ENCODE results near the gene ORM2.
"Not testable (repeated sequence)": the region's sequence is repeated elsewhere in the genome, so short reads cannot be mapped to it uniquely, and the experiment has no call there.

ORM2 gene

DNA sequence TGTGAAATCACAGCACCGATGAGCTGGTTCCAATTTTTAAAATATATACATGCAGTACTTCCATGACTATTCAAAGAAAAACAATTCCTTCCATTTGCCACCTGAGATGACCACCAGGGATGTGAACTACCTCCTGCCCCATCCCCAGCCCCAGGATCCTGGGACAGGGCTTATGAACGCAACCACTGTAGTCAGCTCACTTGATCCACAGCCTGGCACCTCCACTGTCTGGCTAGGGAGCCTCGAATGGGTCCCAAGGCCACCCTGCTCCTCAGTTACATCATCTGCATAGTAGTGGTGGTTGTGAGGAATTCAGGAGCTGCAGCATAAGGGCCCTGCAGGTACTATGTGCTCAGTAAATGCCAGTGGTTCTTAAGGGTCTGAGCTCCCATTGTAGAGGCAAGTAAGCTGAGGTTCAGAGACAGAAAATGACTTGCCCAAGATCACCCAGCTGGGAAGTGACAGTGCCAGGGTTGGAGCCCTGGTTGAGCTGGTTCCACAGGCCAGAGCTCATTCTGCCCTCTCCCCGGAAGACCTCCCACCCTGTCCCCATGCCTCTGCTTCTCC is 2.9 kb downstream of the ORM2 start:
- not testable (repeated sequence) for DNase-seq (ENCODE audit: low read depth)

DNA sequence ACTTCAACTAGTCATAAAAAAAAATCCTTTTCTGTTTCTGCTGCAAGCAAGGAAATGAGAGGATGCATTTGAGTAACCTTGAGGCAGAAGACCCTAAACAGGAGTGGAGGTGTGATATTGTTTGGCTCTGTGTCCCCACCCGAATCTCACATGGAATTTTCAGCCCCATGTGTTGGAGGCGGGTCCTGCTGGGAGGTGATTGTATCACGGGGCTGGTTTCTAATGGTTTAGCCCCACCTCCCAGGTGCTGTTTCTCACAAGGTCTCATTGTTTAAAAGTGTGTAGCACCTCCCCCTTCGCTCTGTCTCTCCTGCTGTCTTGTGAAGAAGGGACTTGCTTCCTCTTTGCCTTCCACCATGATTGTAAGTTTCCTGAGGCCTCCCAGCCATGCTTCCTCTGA is 4.0 kb downstream of the ORM2 start:
- DNase-seq (ENCODE audit: low read depth), result not testable (repeated sequence)

DNA sequence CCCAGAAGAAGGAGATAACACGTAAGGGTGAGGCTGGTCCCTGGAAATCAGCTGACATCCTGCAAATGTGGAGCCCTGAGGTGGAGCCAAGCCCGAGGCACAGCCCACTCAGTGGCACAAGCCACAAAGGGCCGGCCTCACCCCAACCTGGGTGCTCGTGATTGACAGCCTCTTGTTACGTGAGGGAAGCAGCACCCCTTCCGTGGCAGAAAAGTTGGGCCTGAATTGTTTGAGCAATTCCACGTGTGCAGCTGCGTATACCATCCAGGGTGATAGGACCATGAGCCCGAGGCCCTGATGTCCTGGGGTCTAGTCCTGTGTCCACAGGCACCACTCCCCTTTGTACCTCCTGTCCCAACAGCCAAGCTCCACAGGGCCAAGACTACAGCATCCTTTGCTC is 4.8 kb downstream of the ORM2 start:
- no peak for DNase-seq (ENCODE audit: low read depth)

DNA sequence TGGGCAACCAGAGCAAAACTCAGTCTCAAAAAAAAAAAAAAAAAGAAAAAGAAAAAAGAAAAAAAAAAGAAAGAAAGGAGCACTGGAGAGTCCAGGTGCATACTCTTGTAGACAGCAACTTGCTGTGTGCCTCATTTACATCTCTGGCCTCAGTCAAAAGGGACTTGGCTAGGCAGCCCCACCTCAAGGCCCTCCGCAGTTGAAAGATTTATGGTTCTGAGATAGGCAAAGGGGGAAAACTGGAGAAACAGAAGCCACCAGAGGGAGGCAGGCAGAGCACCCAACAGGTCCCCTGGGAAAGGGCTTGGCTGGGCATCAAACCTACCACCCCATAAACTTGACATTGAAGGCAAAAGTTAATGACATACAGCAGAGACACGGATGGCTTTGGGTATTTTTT is 6.1 kb downstream of the ORM2 start:
- DNase-seq (ENCODE audit: low read depth), result no peak

DNA sequence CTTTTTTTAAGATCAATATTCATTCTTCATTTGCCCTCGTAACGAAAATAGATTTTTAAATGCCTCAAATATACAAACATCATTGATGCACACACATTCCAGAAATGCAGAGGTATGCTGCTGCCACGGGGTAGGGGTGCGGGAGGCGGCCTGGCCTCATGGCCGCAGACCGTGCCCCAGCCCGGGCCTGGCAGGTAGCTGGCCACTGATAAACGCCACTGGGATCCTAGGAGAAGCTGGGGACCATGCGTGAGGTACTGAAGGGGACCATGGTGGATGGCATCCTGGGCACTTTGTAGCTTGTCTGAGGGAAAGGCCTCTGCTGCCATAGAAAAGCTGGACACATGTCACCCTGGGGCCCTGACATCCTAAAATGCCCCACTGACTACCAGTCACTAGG is 6.5 kb downstream of the ORM2 start:
- no peak for DNase-seq (ENCODE audit: low read depth)

DNA sequence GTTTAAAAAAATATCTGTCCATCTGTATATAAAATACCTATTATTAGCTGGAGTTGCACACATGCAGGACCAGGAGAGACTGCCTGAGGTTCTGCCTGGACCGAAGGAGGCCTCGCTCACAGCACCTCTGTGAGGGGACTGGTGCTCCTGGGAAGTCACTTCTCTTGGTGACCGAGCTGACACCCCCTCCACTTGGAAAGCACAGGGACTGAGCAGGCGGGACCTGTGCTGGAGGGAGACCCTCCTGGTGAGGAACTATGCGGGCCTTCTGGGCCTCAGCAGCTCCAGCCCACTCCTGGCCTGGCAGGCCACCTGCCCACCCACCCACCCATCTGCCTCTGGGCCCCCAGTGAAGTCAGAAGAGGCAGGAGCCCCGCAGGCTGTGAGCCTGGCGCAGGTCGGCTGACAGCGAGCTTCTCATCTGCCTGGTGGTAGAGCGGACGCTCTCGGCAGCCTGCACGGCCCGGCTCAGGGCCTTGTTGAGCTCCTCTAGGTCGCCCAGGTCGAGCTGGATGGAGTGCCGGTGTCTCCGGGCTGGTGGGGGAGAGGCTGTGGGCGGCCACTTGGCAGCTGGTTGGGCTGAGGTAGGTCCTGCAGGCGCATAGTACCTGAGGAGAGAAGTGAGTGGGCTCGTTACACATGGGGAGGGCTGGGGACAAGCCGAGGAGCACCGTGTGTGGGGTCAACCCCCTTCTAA is 7.2 kb downstream of the ORM2 start:
- DNase-seq (ENCODE audit: low read depth), result no peak

DNA sequence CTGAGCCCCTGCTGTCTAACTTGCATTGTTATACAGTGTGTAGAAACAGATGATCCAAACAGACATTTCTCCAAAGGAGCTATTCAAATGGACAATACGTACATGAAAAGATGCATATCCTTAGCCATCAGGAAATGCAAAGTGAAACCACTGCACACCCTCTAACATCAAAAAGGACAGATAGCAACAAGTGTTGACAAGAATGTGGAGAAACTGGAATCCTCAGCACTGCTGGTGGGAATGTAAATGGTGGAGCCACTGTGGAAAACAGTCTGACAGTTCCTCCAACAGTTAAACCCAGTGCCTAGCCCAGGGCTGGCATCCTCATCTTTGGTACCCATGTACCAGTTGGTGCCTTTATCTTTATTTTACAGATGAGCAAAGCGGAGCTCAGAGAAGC is 8.5 kb downstream of the ORM2 start:
- no peak for DNase-seq (ENCODE audit: low read depth)

DNA sequence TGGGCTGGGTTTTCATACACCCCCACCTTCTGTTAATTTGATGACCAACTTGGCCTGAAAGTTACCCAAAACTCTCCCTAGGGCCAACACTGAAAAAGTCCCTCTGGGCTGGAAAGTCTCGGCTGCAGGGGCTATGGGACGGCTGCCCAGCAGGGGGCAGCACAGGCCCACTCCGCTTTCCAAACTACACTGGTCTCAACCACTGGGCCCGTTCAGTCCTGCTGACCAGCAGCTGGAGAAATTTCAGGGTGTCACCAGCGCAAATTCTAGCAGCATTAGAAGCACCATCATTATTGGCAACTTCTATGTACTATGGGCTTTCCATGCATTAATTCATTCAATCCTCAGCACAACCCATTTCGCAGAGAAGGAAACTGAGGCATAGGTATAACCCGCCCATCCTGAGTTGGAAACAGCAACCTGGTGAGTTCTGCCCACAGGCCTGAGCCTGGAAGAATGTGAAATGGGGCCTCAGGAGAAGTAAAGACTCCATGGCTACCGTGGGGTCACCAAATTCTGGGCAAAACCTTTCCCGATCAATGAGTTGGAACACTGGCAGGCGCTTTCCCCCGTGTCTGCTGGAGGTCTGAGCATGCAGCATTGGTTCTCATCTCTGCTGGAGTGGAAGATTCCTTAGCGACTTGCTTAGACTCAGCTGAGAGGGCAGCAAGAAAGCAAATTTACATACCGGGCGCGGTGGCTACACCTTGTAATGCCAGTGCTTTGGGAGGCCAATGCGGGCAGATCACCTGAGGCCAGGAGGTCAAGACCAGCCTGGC is 9.7 kb downstream of the ORM2 start:
- DNase-seq (ENCODE audit: low read depth), result peak; percentile 50

DNA sequence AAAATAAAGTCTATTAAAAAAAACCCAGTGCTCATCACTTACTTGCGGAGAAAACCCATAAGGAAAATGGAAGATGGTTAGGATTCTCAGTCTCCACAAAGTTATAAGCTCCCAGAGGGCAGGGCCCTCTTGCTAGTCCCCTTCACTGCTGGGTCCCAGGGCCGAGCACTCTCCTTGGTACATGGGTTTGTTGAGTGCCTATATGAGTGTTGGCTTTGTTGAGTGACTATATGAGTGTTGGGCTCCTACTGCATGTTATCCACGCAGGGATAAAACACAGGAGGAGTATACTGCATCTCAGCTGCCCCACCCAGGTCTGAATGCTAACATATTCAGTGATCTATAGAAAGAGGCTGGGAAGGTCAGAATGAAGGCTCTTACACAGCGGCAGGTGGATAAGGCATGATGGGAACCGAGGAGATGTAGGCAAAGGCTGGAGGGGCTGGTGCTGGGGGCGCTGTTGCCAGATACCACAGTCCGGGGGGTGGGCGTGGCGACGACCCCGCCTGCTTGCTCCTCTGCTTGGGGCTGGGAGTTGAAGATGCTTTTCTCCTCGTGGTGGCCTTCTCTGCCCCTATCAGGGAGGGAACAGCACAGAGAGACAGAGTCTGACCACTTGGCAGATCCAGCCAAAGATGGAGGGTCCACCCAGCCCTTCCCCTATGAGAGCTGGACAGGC is 11.6 kb downstream of the ORM2 start:
- DNase-seq (ENCODE audit: low read depth), result no peak

DNA sequence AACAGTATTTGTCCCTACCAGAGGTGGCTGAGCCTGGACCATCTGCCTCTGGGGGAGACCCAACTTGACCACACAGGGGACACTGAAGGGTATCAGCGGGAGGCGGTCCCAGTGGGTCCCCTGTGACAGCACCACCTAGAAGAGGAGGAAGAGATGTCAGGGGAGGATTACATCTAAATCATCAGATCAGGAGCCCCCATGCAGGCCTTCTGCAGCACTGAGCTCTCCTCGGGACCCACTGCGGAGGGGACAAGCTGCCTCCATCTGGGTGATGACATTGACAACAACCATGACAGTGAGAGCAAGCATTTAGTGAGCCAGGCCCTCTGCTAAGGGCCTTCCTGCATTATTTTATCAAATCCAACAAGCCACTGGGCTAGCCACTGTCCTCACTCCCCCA is 12.3 kb downstream of the ORM2 start:
- no peak for DNase-seq (ENCODE audit: low read depth)

DNA sequence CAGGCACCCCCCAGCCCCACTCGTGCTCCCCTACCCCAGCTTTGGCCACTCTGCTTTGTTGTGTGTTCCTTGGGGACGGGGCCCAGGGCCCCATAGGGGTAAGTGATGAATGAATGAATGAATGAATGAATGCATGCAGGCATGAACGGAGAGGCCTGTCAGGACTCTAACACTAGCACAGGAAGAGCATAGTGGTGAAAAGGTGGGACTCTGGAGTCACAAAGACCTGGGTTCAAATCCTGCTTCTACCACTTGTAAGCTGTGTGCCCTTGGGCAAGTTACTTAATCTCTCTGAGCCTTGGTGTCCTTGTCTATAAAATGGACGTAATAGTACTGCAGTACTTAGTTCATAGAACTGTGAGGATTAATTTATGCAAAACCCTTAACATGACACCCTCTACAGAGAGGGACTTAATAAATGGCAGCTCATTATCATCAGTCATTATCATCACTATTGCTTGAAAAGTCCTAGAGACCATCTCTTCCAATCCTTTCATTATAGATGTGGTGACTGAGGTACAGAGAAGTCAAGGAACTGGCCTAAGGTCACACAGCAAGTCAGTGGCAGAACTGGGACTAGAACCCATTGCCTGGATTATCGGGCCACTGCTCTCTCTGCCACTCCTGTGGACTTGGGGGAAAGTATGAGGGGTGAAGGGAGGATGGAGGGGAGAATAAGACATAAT is 13.2 kb downstream of the ORM2 start:
- DNase-seq (ENCODE audit: low read depth), result no peak

DNA sequence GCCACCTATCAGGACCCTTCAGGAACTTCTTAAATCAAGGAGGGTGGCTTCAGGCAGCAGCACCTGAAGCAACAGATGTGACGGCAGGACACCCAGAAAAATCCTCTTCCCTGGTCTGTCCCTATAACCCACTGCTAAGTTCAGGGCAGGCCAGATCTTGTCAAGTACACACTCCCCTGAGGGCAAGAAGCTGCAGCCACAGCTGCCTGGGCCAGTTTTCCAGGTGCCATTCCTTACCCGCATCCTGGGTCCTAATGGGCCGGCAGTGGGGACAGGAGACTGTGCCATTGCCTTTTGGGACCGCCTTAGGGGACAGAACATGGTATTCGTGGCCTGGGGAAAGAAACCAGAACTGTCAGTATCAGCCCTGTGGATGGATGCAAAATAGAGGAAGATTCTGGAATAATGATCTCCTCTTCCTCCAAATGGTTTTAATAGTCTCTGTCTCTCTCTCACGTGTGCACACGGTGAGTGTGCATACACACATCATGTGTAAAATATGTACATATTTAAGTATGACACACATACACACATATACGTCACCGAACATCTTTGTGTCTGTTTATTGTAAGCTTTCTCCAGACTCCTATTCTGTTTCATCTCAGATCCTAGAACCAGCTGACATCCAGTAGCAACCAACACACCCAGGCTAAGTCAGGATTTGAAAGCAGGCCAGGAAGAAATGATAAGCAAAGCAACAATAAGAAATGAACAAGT is 14.0 kb downstream of the ORM2 start:
- no peak for DNase-seq (ENCODE audit: low read depth)

DNA sequence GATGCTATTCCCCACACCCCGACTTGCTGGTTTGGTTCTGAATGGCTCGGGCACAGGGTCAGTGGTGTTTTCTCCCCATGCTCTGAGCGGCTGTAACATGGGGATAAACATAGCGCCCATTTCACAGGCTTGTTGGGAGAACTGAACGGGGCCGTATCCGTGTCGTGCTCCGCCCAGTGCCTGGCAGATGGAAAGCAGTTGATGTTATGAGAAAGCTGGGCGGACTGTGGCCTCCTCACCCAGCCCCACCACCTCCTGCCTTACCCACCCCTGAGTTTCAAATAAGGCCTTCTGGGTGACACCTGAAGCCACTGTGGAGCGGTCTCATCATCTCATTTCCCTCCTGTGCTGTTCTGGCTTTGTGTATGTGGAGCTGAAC is 14.5 kb downstream of the ORM2 start:
- no peak for DNase-seq (ENCODE audit: low read depth)

DNA sequence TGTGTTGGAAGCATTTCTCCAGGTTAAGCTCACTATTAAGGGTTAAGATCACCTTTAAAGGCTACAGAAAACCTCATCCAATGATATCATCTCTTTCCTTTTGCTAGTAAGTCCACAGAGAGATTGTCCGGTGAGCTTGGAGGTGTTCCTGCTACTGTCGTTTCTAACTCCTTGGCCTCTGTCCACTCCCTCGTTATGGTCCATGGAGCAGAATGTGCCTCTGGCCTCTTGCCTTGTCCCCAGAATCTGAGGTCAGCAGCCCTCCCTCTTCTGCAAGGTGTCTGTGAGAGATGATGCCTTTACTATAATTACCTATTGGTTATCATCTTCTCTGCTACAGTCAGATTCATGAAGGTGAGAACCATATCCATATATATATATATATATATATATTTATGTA is 15.0 kb downstream of the ORM2 start:
- no peak for DNase-seq (ENCODE audit: low read depth)

DNA sequence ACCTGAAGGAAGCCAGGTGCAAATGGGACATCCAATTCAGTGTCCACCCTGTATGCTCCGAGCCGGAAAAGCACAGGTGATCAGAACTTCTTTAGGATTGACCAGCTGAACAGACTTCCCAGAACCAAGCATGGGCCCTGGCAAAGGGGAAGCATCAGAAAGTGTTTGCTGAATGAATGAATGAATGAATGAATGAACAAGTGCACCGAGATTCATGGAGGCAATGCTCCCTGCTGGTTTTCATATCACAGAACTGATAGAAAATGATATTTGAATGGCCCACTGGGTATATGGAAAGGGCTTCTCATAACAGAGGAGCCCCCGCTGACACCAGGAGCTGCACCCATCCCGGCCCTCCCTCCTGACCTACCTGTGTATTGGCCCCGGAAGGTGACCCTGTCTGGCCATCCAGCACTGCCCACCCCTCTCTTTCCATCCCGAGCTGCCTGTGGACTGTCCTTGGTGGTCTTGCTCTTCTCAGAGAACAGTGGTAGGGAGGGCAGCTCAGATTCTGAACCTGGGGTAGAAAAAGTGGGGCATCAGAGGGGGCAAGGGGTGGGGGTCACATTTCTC is 15.9 kb downstream of the ORM2 start:
- no peak for DNase-seq (ENCODE audit: low read depth)

DNA sequence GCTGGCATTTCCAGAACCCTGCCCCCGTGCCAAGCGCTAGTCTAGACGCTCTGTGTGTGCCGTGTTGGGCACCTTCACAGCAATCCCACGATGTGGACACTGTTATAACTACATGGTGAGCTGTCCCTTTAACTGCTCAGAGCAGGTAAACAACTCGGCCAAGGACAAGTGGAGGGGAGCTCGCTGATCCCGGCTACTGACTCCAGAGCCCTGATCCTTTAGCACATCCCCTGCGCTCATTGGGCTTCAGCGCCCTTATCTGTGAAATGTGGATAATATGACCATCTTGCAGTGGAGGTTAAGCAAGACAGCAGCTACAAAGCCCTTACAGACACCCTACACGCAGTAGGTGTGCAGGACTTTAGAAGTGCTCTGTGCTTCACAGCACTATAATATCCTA is 16.5 kb downstream of the ORM2 start:
- DNase-seq (ENCODE audit: low read depth), result no peak

DNA sequence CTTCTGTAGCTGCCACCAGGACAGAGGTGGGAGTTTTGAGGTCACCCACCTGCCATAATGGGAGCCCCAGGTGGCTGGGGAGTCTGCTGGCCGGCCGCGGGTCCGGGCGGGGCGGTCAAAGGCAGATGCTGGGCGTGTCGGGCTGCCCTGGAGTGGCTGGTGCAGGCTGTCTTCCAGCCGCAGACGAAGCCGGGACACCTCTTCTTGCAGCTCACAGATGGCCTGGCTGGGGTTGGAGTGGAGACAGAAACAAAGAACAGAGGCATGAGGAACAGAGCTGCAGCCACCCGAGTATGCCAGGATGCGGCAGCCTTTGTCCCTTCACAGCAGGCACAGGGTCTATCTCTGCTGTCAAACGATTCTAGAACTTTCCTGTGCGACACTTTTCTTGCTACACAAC is 18.0 kb downstream of the ORM2 start:
- no peak for DNase-seq (ENCODE audit: low read depth)

DNA sequence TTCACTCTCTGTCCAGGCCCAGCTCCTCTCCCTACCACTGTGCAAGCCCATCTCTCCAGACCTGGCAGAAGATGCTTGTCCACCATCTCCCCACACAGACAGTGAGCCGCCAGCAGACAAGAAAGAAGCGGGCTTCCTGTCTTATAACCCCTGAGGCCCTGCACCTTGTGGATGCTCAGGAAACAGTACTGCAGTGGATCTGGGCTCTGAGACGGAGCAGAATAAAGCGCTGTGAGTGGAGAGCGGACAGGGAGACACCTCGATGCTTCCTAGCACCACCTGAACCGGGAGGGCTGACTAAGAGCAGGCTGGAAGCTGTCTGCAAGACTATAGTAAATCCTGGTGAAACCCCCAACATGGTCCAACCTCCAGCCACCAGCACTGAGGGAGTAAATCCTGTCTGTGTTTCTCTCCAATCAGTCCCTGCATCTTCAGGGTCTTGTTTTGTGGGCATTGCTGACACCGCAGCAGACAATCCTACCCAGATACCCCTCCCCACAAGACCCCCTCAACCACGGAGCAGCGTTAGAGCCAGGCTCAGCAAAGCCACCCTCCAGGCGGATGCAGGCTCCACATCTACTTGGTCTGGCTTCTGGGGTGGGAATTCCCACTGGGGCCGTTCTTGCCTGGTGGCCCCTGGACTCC is 18.7 kb downstream of the ORM2 start:
- DNase-seq (ENCODE audit: low read depth), result no peak

DNA sequence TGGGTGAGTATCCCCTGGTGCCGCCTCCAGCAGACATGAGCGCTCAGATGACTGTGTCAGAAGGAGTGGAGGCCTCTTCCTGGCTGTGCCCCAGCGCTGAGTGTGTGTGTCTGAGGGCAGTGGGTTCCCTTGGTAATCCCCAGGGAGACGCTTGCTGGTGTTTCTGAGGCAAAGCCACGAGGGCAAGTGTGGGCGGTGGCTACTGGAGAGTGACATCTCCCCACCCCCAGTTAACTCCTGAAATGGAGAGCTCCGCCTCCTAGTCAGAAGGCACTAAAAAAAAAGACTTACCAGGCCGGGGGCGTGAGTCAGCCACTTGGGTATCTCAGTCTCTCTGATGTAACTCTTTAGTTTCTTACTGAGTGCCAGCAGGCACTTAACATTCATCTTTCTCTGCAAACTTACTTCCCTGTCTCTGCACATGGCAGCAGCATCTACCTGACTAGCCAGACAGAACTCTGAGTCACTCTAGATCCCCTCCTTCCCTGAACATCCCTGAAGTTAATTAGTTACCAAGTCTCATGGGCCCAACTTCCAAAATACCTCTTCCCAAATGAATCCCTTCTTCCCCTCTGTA is 19.3 kb downstream of the ORM2 start:
- DNase-seq (ENCODE audit: low read depth), result peak; percentile 82

DNA sequence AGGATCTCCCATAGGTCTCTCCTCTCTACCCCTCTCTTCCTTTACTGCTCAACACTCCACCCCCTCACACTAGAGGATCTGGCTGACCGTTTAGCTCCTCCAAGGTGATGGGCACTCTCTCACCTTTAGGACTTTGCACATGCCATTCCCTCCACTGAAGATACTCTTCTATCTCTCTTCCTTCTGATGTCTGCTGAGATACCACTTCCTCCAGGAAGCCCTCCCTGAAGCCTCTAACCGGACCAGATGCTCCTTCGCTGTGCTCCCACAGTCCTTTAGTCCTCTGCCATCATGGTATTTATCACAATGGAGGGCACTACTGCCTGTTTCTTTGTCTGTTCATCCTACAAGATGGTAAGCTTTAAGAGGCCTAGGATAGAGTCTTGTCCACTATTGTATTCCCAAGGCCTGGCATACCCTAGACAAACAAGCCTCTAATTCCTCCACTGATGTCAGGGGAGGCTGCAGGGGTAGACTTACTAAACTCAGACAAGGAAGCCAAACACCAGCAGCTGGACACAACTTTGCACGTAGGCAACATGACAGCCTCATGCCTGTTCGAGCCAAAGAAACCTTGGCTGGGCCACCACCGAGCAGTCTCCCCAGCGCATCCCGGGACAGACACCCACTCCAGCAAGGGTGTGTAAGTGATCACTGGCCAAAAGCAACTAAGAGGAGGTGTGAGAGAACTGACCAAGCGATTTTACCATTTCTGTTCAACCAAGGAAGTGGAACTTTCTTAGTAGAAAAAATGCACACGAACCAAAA is 20.2 kb downstream of the ORM2 start:
- no peak for DNase-seq (ENCODE audit: low read depth)

Measured in stimulated activated CD8-positive, alpha-beta memory T cell treated with anti-CD3 and anti-CD28 coated beads, Interleukin-4, amount 100 ng/mL, for 24 hours (primary cell).